IMR-90 (cell line): ENCODE results near the gene ADAP1. TPM values are rescaled to one million over a fixed set of nuclear protein-coding genes. Genes with fewer than 3 reads are reported as not detected.

Experiments used
- polyA plus RNA-seq, 3 experiments: library from polyadenylated mRNA; depleted of rRNA; stranded (reverse); fragments of >200 nt; gene quantifications; 2 replicates each; pipeline ENCODE4 v1.2.3, GENCODE V29; 2012; ENCODE audit warnings: low replicate concordance in 1 of 3
- total RNA-seq: library from RNA; depleted of rRNA; stranded (reverse); fragments of >200 nt; gene quantifications from 2 replicates; pipeline ENCODE4 v1.2.3, GENCODE V29; 2012; rRNA removed

The ADAP1 gene
- total and polyA plus RNA-seq, 2 of the 4 experiments (the other 2 are of a cell fraction), result 1.4 to 2.0 TPM

Other genes with a start within 250 kb of the ADAP1 start
- 12.4 and 13.9 TPM in 2 replicates for gene DNAAF5, start 228.0 kb downstream of the ADAP1 start, total RNA-seq
- 32.6 and 36.1 TPM in 2 replicates for gene DNAAF5, start 228.0 kb downstream of the ADAP1 start, polyA plus RNA-seq (2012; rRNA removed)
- gene PRKAR1B, start 227.4 kb downstream of the ADAP1 start, total RNA-seq, result 14.7 and 15.2 TPM in 2 replicates
- 19.8 and 20.2 TPM in 2 replicates for gene PRKAR1B, start 227.4 kb downstream of the ADAP1 start, polyA plus RNA-seq (2012; rRNA removed)
- gene SUN1, start 122.2 kb downstream of the ADAP1 start, total RNA-seq, result 113 and 129 TPM in 2 replicates
- 155 and 239 TPM in 2 replicates for gene SUN1, start 122.2 kb downstream of the ADAP1 start, polyA plus RNA-seq (2012; rRNA removed)
- gene GET4, start 78.1 kb downstream of the ADAP1 start, total RNA-seq, result 10.6 and 11.3 TPM in 2 replicates
- 30.9 and 37.2 TPM in 2 replicates for gene GET4, start 78.1 kb downstream of the ADAP1 start, polyA plus RNA-seq (2012; rRNA removed)
- gene COX19, start 20.9 kb upstream of the ADAP1 start, total RNA-seq, result 3.9 and 6.4 TPM in 2 replicates
- 7.3 and 7.8 TPM in 2 replicates for gene COX19, start 20.9 kb upstream of the ADAP1 start, polyA plus RNA-seq (2012; rRNA removed)
- gene CYP2W1, start 28.5 kb upstream of the ADAP1 start, total RNA-seq, result not detected in 2 replicates
- gene CYP2W1, start 28.5 kb upstream of the ADAP1 start, polyA plus RNA-seq (2012; rRNA removed), result not detected in 2 replicates
- 0.83 and 2.2 TPM in 2 replicates for gene GPR146, start 89.9 kb upstream of the ADAP1 start, total RNA-seq
- gene GPR146, start 89.9 kb upstream of the ADAP1 start, polyA plus RNA-seq (2012; rRNA removed), result 2.5 and 3.4 TPM in 2 replicates
- 2.0 and 2.2 TPM in 2 replicates for gene GPER1, start 133.4 kb upstream of the ADAP1 start, total RNA-seq
- gene GPER1, start 133.4 kb upstream of the ADAP1 start, polyA plus RNA-seq (2012; rRNA removed), result 5.8 and 6.3 TPM in 2 replicates
- gene ZFAND2A, start 205.5 kb upstream of the ADAP1 start, total RNA-seq, result 9.4 and 11.8 TPM in 2 replicates
- gene ZFAND2A, start 205.5 kb upstream of the ADAP1 start, polyA plus RNA-seq (2012; rRNA removed), result 25.9 and 28.7 TPM in 2 replicates